ENCODE data around the gene MCF2L.

Gene MCF2L

GRCh38 chr13:112981451-112981850 is 12.4 kb downstream of the MCF2L start:
- no peak for DNase-seq

GRCh38 chr13:112982281-112983041 is 13.4 kb downstream of the MCF2L start:
- no peak for DNase-seq

- no peak for DNase-seq
Measured at GRCh38 chr13:112983042-112983305, 14.0 kb downstream of the MCF2L start.

GRCh38 chr13:112983428-112984196 is 14.6 kb downstream of the MCF2L start:
- DNase-seq = no peak

GRCh38 chr13:112984501-112984900 is 15.5 kb downstream of the MCF2L start:
- DNase-seq = no peak

- no peak for DNase-seq
Measured at GRCh38 chr13:112984954-112985802, 16.2 kb downstream of the MCF2L start.

GRCh38 chr13:112985803-112986408 is 16.9 kb downstream of the MCF2L start:
- DNase-seq = no peak

GRCh38 chr13:112986470-112986869 is 17.5 kb downstream of the MCF2L start:
- no peak for DNase-seq

GRCh38 chr13:112986946-112987681 is 18.1 kb downstream of the MCF2L start:
- no peak for DNase-seq

GRCh38 chr13:112987682-112988024 is 18.6 kb downstream of the MCF2L start:
- no peak for DNase-seq

GRCh38 chr13:112990783-112991182 is 21.8 kb downstream of the MCF2L start:
- DNase-seq = peak; percentile 90

- DNase-seq = peak; percentile 53
Measured at GRCh38 chr13:112991609-112992008, 22.6 kb downstream of the MCF2L start.

GRCh38 chr13:112992931-112993680 is 24.1 kb downstream of the MCF2L start:
- no peak for DNase-seq

GRCh38 chr13:112994084-112994780 is 25.2 kb downstream of the MCF2L start:
- no peak for DNase-seq

GRCh38 chr13:112994781-112995355 is 25.9 kb downstream of the MCF2L start:
- DNase-seq = no peak

GRCh38 chr13:112995395-112996191 is 26.6 kb downstream of the MCF2L start:
- no peak for DNase-seq

- no peak for DNase-seq
Measured at GRCh38 chr13:112996671-112997091, 27.7 kb downstream of the MCF2L start.

GRCh38 chr13:112997188-112998130 is 28.4 kb downstream of the MCF2L start:
- DNase-seq = peak; percentile 33

All from NCI-H2029 (cell line).